NCI-H345 treated with DMSO at 0.1 percent for 48 hours (cell line): ENCODE data around the gene R3HDM4.
"Not testable (repeated sequence)": the region's sequence is repeated elsewhere in the genome, so short reads cannot be mapped to it uniquely, and the experiment has no call there.

Experiments used
- DNase-seq: peaks from one replicate; lab custom pipeline; 2025; ENCODE audit not compliant: unreplicated experiment; lab: John Stamatoyannopoulos, UW

Gene R3HDM4

DNA sequence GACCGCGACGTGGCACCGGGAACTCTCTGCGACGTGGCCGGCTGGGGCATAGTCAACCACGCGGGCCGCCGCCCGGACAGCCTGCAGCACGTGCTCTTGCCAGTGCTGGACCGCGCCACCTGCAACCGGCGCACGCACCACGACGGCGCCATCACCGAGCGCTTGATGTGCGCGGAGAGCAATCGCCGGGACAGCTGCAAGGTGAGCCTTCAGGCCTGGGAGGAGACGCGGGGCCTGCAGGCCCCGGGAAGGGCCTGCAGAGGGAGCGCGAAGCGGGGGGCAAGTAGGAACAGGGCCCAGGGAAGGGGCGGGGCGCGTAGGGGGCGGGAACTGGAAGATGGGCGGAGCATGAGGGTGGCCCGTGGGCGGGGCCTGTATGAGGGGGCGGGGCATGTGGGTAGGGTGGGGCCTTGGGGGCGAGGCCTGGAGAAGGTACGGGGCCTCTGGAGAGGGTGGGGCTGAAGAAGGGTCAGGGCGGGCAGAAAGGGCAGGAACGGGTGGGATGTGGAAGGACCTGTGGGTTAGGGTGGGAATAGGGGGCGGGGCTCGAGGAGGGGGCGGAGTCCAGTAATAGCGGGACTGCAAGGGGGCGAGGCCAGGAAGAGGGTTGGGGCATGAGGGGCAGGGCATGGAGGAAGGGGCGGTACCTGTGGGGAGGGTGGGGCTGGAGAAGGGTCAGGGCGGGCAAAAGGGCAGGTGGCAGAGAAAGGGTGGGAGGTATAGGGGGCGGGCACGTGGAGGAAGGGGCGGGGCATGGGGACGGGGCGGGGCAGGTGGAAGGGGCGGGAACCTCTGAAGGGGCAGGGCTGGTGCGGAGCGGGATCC lies 51.1 kb downstream of the R3HDM4 start:
- no peak for DNase-seq

DNA sequence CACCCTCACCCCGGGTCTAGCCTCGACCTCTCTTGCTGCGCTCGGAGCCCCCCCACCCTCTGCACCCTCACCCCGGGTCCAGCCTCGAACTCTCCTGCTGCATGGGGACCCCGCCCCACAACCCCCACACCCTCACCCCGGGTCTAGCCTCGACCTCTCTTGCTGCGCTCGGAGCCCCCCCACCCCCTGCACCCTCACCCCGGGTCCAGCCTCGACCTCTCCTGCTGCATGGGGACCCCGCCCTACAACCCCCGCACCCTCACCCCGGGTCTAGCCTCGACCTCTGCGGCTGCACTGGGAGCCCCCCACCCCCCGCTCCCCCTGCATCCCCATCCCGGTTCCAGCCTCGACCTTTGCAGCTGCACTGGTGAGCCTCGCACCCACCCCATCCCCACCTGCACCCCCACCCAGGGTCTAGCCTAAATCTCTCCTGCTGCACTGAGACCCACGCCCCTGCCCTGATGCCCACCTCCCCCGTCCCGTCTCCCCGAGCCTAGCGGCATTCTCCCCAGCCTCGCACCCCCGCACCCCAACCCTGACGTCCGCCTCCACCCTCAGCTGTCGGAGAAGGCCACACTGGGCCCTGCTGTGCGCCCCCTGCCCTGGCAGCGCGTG lies 51.8 kb downstream of the R3HDM4 start:
- no peak for DNase-seq

DNA sequence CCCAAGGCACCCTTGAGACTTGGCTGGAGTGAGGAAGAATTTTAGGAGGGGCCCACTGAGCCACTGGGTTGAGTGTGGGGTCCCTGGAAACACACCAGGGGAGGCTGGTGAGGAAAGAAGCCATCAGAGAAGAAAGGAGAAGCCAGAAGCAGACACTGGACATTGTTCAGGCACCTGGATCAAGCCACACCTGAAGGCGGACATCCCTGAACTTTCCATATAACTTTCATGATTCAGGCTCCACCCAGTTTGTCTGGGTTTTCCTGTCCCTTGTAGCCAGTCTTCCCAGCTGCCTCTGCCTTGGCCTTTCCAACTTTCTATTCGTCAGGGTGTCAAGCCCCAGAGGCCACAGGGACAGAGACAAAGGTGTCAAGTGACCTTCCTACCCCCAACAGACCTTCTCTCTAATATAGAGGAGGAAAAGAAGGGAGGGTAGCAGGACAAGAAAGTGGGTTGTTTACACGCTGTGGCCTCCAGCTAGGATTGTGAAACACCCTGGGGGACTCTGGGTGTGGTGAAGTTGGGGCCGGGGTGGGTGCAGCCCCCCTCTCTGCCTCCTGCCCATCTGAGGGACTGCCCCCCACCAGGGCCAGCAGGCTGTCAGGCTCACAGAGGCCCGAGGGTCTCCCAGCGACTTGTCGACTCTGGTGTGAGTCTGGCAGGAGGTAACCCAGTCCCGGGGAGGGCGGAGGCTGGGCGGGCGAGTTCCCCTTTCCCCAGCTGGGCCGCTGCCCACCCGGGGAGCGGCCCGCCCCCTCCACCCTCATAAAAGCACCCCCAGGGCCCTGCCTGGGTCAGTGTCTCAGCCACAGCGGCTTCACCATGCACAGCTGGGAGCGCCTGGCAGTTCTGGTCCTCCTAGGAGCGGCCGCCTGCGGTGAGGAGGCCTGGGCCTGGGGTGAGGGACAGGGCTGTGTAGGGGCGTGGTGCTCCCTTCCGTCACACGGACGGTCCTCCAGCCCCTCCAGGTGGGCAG lies 53.9 kb downstream of the R3HDM4 start, which contains the start of gene CFD:
Gene CFD, plus strand, starts transcription at position 797 of the 976 bp plus-strand sequence. Its CDS starts 26 bp downstream, at position 823.
- DNase-seq = no peak

DNA sequence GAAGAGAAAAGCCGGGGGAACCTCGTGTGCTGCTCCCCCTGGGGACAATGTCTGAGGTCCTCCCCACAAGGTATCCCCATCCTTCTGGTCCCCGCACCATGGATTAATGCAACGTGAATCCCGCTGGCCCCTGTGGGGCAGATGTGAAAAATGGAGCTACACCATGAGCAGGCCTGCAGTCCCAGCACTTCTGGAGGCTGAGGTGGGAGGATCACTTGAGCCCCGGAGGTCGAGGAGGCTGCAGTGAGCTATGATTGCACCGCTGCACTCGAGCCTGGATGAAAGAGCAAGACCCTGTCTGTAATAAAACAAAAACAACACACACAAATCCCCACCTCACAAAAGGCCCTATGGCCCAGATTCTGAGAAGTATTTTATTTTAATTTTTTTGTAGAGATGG lies 54.7 kb downstream of the R3HDM4 start:
- DNase-seq = no peak

DNA sequence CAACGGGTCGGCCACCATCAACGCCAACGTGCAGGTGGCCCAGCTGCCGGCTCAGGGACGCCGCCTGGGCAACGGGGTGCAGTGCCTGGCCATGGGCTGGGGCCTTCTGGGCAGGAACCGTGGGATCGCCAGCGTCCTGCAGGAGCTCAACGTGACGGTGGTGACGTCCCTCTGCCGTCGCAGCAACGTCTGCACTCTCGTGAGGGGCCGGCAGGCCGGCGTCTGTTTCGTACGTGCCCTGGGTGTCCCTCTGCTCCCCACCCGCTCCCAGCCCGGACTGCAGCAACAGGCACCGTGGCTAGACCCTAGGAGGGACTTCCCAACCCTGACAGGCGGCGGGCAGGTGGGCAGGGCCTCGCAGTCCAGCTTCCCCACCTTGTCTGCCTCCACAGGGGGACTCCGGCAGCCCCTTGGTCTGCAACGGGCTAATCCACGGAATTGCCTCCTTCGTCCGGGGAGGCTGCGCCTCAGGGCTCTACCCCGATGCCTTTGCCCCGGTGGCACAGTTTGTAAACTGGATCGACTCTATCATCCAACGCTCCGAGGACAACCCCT lies 57.4 kb downstream of the R3HDM4 start:
- no peak for DNase-seq

DNA sequence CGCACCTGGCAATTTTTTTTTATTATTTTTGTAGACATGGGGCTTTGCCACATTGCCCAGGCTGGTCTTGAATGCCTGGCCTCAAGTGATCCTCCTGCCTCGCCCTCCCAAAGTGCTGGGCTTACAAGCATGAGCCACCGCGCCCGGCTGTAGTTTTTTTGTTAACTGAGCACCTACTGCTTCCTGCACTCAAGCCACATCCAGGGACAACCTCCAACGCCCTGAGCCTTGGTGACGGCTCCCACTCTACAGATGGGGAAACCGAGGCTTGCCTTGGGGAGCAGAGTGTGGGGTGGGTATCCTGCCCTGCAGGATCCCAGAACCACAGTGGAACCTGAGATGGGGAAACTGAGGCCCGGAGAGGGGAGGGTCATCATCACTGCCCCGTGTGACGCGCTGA lies 57.9 kb downstream of the R3HDM4 start:
- no peak for DNase-seq

DNA sequence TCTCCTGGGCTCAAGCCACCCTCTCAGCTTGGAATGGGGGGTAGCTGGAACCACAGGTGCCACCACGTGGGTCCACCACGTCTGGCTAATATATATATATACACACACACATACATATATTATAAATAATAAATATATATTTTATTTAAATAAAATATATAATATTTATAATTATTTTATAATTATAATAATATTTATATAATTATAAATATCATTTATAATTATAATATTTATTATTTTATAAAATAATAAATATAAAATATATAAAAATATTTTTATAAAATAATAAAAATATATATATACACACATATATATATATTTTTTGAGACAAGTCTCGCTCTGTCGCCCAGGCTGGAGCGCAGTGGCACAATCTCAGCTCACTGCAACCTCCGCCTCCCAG lies 58.5 kb downstream of the R3HDM4 start:
- no peak for DNase-seq

DNA sequence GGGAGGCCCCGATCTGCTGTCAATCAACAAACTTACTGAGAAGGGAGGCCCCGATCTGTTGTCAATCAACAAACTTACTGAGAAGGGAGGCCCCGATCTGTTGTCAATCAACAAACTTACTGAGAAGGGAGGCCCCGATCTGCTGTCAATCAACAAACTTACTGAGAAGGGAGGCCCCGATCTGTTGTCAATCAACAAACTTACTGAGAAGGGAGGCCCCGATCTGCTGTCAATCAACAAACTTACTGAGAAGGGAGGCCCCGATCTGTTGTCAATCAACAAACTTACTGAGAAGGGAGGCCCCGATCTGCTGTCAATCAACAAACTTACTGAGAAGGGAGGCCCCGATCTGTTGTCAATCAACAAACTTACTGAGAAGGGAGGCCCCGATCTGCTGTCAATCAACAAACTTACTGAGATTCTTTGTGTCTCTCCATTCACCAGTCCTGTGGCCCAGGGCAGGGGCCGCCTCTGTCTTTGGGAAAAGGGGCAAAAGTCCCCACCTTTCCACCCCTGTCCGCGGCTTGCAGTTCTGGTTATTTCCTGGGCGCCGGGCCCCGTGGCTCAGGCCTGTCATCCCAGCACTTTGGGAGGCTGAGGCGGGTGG lies 59.3 kb downstream of the R3HDM4 start:
- not testable (repeated sequence) for DNase-seq

DNA sequence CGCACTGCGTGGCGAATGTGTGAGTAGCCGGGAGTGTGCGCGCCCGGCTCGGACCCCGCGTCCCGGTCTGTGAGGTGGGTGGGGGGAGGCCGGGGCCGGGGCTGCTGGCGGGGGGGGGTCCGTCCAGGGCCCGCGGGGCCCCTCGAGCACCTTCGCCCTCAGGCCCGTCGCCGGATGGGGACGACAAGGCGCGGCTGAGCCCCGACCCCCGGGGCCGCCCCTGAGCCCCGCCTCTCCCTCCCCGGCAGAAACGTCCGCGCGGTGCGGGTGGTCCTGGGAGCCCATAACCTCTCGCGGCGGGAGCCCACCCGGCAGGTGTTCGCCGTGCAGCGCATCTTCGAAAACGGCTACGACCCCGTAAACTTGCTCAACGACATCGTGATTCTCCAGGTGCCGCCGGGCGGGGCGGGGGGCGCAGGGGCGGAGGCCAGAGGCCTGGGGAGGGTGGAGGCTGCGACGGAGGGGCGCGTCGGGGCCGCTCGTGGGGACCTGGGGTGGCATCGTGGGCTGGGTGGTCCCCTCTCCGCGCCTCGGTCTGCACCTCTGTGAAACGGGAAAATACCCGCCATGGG lies 59.9 kb downstream of the R3HDM4 start:
- DNase-seq = no peak

DNA sequence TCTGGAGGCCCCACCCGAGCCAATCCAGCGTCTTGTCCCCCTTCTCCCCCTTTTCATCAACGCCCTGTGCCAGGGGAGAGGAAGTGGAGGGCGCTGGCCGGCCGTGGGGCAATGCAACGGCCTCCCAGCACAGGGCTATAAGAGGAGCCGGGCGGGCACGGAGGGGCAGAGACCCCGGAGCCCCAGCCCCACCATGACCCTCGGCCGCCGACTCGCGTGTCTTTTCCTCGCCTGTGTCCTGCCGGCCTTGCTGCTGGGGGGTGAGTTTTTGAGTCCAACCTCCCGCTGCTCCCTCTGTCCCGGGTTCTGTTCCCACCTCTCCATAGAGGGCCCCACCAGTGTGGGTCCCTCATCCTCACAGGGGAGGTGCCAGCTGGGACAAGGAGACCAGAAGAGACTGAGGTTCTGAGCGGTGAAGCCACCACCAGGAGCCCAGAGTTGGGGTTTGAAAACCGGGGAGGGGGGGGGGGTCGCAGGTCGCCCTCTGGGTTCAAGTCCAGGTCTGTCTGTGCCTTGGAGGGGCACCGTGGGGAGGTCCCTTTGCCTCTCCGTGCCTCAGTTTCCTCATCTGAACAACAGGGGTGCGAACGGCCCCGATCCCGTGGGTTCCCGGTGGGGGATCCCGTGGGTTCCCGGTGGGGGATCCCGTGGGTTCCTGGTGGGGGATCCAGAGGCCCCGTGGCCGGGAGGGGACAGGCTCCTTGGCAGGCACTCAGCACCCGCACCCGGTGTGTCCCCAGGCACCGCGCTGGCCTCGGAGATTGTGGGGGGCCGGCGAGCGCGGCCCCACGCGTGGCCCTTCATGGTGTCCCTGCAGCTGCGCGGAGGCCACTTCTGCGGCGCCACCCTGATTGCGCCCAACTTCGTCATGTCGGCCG lies 60.6 kb downstream of the R3HDM4 start, which contains the start of gene ELANE:
Gene ELANE, plus strand, starts transcription at position 168 of the 878 bp plus-strand sequence. Its CDS starts 26 bp downstream, at position 194.
- no peak for DNase-seq

DNA sequence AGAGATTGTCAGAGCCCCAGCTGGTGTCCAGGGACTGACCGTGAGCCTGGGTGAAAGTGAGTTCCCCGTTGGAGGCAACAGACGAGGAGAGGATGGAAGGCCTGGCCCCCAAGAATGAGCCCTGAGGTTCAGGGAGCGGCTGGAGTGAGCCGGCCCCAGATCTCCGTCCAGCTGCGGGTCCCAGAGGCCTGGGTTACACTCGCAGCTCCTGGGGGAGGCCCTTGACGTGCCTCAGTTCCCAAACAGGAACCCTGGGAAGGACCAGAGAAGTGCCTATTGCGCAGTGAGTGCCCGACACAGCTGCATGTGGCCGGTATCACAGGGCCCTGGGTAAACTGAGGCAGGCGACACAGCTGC lies 62.1 kb downstream of the R3HDM4 start:
- DNase-seq = no peak

DNA sequence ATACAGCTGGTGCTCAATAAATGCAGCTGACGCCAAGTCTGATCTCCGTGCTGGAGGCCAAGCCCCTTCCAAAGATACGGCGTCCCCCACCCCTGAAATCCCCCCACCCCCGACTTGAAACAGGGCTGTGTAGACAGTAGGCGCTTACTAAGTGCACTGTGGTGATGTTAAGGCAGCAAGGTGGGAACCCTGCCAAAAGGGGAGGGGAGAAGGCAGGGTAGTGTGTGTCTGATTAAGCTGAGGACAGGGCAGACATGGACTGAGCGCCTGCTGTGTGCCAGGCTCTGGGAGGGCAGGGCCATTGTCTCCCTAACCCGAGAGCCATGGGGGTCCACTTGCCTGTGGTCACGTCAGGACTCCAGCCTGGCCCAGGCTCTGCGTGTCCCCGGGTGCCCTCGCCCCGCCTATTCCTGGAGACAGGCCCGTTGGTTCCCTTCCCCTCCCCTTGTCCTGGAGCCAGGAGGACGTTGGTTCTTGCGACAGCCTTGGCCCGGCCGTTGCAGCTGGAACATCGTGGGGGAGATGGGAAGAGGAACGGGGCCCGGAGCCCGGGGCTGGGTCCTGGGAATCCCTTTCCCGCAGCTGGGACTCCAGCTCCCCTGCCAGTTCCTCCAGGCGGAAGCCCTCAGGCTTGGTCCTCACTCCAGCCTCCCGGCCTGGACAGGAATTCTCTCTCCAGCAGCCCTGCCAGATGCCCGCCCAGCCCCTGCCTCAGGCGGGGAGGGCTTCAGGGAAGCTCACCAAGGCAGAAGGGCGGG lies 62.6 kb downstream of the R3HDM4 start:
- DNase-seq = no peak

DNA sequence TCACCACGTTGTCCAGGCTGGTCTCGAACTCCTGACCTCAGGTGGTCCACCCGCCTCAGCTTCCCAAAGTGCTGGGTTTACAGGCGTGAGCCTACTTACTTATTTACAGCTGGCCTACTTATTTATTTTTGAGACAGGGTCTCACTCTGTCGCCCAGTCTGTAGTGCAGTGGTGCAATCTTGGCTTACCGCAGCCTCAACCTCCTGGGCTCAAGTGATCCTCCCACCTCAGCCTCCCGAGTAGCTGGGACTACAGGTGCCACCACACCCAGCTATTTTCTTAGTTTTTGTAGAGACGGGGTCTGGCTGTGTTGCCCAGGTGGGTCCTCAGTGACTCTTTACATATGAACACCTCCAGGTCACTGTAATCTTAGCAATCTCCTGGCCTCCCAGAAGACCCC lies 63.8 kb downstream of the R3HDM4 start:
- DNase-seq = not testable (repeated sequence)

DNA sequence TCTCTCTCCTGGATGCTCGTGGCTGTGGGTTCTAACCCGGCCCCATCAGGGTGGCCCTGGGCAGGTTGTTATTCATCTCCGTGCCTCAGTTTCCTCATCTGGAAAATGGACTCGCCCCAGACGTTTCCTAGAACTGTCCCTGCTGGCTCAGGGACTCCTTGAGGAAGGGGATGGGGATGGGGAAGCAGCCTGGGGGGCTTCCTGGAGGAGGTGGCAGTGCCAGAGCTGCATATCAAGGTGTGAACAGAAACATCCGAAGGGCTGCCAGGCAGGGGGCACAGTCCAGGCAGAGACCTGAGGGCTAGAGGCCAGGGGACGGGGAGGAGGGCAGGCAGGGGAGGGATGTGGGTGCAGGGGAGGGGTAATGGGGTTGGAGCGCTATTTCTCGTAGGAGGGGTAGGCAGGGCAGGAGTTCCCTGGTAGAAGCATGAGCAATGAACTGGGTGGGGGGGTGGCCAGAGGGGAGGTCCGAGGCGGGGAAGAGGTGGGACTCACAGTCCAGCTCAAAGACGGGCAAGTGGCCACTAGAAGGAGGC lies 64.6 kb downstream of the R3HDM4 start:
- no peak for DNase-seq
